IPS-20b (cell line): Measurements from ENCODE around the gene TSTD1.

Source experiments
- H3K27ac ChIP-seq: one replicate; pipeline ENCODE4 v1.5.1; 2013; ENCODE audit warnings: low read length
- H3K27me3 ChIP-seq: 2 replicates; pipeline ENCODE4 v1.6.1; 2013; ENCODE audit warnings: mild to moderate bottlenecking, low read length, inconsistent platforms; ENCODE audit not compliant: insufficient read depth
- H3K36me3 ChIP-seq: 2 replicates; pipeline ENCODE4 v1.6.1; 2013; ENCODE audit warnings: low read depth, mild to moderate bottlenecking, inconsistent platforms, low read length, moderate library complexity; ENCODE audit not compliant: insufficient read depth
- H3K4me1 ChIP-seq: 2 replicates; pipeline ENCODE4 v1.6.1; 2013; ENCODE audit warnings: mild to moderate bottlenecking, control low read depth, inconsistent platforms, low read length, moderate library complexity; ENCODE audit not compliant: insufficient read depth
- H3K4me3 ChIP-seq: 2 replicates; pipeline ENCODE4 v1.5.1; 2013; ENCODE audit warnings: mild to moderate bottlenecking, low read length, inconsistent platforms
- H3K9ac ChIP-seq: 2 replicates; pipeline ENCODE4 v1.6.1; 2013; ENCODE audit warnings: low read depth, mild to moderate bottlenecking, inconsistent platforms, low read length, moderate library complexity
- H3K9me3 ChIP-seq: 2 replicates; pipeline ENCODE4 v1.6.1; 2013; ENCODE audit warnings: mild to moderate bottlenecking, low read depth, low read length, inconsistent platforms; ENCODE audit not compliant: insufficient read depth

Gene TSTD1

DNA sequence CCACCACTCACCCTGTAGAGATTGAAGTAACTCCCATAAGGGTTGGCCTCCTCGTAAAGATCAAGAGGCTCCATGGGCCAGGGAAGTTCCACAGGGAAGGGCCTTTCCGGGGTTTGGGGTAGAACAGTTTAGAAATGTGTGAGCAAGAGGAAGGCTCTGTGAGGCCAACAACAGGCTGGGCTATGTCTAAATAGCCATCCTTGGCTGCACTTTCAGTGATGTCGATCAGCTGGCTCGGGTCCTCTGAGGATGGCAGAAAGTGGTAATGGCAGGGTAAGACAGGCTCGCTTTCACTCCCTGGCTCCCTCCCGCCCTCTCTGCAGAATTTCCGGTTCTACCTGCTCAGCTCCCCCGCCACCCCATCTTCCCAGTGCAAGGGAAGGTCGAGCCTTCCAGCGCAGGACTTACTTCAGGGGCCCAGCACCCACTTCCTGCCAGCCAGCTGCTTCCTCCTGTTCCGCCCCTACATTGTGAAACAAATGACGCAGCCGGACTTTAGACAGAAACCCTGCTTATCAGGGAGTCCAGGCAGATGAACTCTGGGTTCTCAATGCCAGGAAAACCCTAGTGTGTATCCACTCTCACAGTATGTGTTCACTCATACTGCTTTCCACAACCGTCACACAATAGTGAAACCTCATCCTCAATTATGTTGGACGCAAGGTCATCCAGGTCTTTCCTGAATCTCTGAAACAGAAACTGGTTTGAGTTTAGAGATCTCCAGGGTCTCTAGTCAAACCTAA is 25.1 kb downstream of the TSTD1 start:
- no peaks in the 10 kb centered on the region for H3K9me3 ChIP-seq
- H3K27me3 ChIP-seq = no peaks in the 10 kb centered on the region
- H3K9ac ChIP-seq = no peak overlapping the region; the same call in 1 of the 2 replicates
- peak overlapping the region; percentile 28; the same call in 1 of the 2 replicates for H3K4me3 ChIP-seq
- H3K4me1 ChIP-seq = peaks cover 32% of the 10 kb centered on the region
- peak overlapping the region; percentile 35 for H3K27ac ChIP-seq
- peaks cover 23% of the 10 kb centered on the region for H3K36me3 ChIP-seq

DNA sequence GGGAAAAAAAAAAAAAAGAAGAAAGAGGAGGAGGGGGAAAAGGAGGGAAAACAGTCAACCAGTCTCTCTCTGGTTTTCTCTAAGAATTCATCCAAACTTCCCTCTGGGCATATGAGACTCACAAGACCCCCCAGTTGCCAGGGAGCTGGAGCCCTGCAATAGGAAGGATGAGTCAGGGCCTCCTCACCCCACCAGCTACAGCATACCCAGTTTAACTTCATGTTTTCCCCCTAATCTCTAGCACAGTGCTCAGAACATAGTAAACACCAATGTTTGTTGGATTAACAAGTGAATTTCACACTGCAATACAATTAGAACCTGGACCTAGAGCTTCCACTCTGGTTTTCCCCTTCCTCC is 25.7 kb downstream of the TSTD1 start:
- H3K27ac ChIP-seq = peak overlapping the region; percentile 35
- no peaks in the 10 kb centered on the region for H3K27me3 ChIP-seq
- H3K9ac ChIP-seq = no peak overlapping the region; the same call in 1 of the 2 replicates
- H3K36me3 ChIP-seq = peaks cover 27% of the 10 kb centered on the region
- H3K4me3 ChIP-seq = no peak overlapping the region
- H3K4me1 ChIP-seq = peaks cover 26% of the 10 kb centered on the region
- H3K9me3 ChIP-seq = no peaks in the 10 kb centered on the region

DNA sequence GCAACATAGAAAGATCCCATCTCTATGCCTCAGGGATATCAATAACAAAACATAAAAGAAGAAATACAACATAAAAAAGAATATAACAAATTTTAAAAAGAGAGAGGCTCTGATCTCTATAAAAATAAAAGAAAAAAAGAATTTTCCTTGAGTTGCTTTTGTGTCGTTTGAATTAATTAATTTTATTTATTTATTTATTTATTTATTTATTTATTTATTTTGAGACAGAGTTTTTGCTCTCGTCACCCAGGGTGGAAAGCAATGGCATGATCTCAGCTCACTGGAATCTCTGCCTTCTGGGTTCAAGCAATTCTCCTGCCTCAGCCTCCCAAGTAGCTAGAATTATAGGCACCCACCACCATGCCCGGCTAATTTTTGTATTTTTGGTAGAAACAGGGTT is 26.3 kb downstream of the TSTD1 start:
- no peaks in the 10 kb centered on the region for H3K9me3 ChIP-seq
- H3K27me3 ChIP-seq = no peaks in the 10 kb centered on the region
- peaks cover 20% of the 10 kb centered on the region for H3K4me1 ChIP-seq
- H3K4me3 ChIP-seq = no peak overlapping the region
- H3K27ac ChIP-seq = no peak overlapping the region
- H3K36me3 ChIP-seq = peaks cover 27% of the 10 kb centered on the region; the same call in 1 of the 2 replicates
- H3K9ac ChIP-seq = no peak overlapping the region

DNA sequence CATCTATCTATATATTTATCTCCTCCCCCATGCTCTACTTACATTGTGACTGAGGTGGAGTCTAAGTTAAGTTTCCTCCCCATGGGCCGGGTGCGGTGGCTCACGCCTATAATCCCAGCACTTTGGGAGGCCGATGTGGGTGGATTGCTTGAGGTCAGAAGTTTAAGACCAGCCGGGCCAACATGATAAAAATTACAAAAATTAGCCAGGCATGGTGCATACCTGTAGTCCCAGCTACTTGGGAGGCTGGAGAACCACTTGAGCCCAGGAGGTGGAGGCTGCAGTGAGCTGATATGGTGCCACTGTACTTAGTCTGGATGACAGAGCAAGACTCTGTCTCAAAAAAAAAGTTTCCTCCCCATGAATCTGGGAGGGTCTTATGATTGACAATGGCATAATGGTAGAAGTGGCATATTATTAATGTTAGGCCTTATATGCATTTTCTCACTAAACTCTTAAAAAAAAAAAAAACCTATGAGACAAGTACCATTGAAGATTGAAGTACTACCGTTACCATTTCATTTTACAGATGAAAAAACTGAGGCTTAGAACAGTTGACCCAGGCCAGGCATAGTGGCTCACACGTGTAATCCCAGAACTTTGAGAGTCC is 29.1 kb downstream of the TSTD1 start:
- no peak overlapping the region for H3K4me3 ChIP-seq
- H3K36me3 ChIP-seq = peaks cover 31% of the 10 kb centered on the region; the same call in 1 of the 2 replicates
- no peaks in the 10 kb centered on the region for H3K27me3 ChIP-seq
- peaks cover 17% of the 10 kb centered on the region for H3K4me1 ChIP-seq
- H3K9me3 ChIP-seq = no peaks in the 10 kb centered on the region
- H3K27ac ChIP-seq = no peak overlapping the region
- H3K9ac ChIP-seq = no peak overlapping the region

DNA sequence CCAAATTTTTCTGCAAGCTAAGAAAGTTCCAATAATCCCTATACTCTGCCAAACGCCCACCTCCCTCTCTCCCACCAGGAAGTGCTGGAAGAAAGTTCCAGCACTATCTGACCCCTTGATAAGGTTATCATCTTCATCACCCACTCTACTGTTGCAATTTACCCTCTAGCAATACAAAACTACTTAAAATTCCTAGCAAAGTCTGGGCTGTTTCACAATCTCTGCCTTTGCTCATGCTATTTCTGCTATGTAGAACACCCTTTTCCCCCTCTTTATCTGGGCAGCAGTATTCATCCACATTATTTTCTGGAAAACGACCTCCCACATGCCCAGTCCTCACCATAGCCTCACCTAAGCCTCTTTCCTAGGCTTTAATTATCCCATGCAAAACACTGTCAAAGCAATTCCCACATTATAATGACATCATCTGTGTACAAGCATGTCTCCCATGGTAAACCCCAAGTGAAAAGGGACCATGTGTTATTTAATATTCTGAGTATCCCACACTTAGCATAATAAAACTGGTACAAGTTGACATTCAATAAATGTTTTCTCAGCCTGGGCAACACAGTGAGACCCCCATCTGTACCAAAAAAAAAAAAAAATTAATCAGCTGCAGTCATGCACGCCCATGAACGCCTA is 29.8 kb downstream of the TSTD1 start:
- no peaks in the 10 kb centered on the region for H3K9me3 ChIP-seq
- H3K4me3 ChIP-seq = no peak overlapping the region
- no peak overlapping the region for H3K9ac ChIP-seq
- H3K27ac ChIP-seq = no peak overlapping the region
- no peaks in the 10 kb centered on the region for H3K27me3 ChIP-seq
- peaks cover 31% of the 10 kb centered on the region; the same call in 1 of the 2 replicates for H3K36me3 ChIP-seq
- peaks cover 11% of the 10 kb centered on the region; the same call in 1 of the 2 replicates for H3K4me1 ChIP-seq

DNA sequence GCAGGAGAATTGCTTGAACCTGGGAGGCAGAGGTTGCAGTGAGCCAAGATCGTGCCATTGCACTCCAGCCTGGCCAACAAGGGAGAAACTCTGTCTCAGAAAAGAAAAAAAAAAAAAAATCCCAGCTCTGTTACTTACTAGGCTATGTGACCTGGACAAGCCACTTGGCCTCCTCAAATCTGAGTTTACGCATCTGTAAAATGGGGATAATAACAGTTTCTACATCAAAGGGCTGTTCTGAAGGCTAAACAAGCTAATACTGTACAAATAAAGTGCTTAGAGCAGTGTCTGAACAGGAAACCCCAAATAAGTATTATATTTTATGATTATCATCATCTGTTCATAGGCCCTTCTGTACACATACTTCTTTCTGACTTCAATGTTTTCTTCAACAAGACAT is 31.4 kb downstream of the TSTD1 start:
- H3K4me1 ChIP-seq = no peaks in the 10 kb centered on the region
- H3K9ac ChIP-seq = no peak overlapping the region
- no peaks in the 10 kb centered on the region for H3K9me3 ChIP-seq
- peaks cover 26% of the 10 kb centered on the region; the same call in 1 of the 2 replicates for H3K36me3 ChIP-seq
- H3K27ac ChIP-seq = no peak overlapping the region
- no peak overlapping the region for H3K4me3 ChIP-seq
- H3K27me3 ChIP-seq = no peaks in the 10 kb centered on the region

DNA sequence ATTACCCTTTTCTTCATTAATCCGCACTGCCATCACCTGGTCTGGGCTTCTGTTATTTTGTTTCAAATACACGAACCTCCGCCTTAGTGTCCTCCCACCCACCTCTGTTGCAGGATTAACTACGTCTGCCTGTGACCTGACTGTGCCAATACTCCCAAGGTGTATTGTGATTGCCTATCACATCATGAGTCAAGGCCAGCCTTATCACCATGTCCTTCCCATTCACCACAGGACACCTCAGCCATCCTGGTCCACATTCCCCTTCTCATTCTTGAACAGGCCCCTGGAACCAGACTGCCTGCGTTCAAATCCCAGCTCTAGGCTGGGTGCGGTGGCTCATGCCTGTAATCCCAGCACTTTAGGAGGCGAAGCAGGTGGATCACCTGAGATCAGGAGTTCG is 32.2 kb downstream of the TSTD1 start:
- Histone ChIP-seq H3K27me3 (no peaks in the 10 kb centered on the region), H3K27ac (no peak overlapping the region), H3K4me1 (no peaks in the 10 kb centered on the region), H3K9ac (no peak overlapping the region), H3K4me3 (no peak overlapping the region), H3K36me3 (peaks cover 28% of the 10 kb centered on the region), H3K9me3 (no peaks in the 10 kb centered on the region)

DNA sequence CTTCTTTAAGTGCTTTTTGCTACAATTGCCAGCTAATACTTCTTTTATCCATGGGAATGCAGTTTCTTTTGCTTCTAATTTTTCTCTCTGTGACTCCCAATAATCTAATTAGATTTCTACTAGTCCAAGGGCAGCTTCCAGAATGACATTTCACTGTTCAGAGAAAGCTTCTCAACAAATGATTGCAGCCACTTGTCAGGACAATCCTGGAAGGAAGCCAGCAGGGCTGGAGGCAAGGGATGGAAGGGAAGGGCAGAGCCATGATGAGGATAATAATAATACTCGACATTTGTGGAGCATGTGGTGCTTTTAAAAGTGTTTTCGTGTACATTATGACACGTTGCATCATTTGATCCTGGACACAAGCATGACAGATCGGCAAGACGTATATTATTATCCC is 37.2 kb downstream of the TSTD1 start:
- Histone ChIP-seq H3K4me3 (no peak overlapping the region), H3K36me3 (peaks cover 61% of the 10 kb centered on the region), H3K9ac (no peak overlapping the region), H3K27me3 (no peaks in the 10 kb centered on the region), H3K9me3 (no peaks in the 10 kb centered on the region), H3K27ac (no peak overlapping the region), H3K4me1 (no peaks in the 10 kb centered on the region)

DNA sequence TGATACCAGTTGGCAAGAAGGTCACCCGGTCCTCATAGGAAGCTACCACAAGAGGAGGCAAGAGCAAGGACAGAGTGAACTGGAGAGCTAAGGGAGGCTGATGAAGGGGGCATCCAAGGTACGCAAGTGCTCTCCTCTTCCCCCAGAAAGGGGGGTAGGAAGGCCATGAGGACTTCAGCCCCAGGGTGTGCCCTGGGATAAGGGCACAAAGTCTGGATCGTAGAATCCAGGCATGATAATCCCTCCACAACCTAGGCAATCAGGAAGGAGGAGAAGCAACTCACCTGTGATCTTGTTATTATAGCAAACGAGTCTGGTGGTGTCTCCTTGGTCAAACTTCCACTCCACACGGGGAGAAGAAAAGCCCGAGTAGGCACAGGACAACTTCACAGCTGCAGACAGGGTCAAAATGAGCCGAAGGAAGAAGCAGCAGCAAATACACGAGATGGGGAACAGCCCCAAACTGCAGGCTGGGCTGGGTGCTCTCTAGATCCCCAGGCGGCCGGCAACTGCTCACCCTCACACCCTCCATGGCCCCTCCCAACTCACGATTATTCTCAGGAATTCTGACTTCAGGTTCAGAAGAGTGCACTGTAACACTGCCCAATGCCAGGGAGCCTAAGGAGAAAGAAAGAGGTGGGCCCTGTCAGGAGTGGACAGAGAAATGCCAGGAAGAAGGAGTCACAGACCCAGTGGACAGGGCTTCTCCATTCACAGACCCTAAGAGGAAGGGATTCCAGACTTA is 37.9 kb downstream of the TSTD1 start:
- Histone ChIP-seq H3K36me3 (peaks cover 62% of the 10 kb centered on the region), H3K9ac (no peak overlapping the region), H3K9me3 (no peaks in the 10 kb centered on the region), H3K27me3 (no peaks in the 10 kb centered on the region), H3K4me1 (no peaks in the 10 kb centered on the region), H3K27ac (no peak overlapping the region), H3K4me3 (no peak overlapping the region)

DNA sequence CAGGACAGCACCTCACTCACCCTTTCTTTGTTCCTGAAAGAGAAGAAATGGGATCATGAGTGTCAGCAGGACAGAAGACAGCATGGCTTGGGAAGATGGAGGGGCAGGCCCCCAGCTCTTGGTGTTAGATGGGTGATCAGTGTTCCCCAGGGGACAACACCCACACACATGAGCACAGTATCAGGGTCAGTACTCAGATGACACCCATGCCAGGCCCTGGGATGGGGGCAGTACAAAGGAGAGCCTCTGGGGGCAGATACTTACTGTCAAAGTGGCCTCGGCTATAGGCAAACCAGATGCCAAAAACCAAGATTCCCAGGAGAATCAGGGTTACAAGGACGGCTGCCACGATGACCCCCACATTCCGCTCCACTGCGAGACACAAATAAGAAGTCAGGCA is 39.4 kb downstream of the TSTD1 start:
- Histone ChIP-seq H3K4me3 (no peak overlapping the region), H3K36me3 (peaks cover 66% of the 10 kb centered on the region), H3K9me3 (no peaks in the 10 kb centered on the region), H3K9ac (no peak overlapping the region), H3K4me1 (no peaks in the 10 kb centered on the region), H3K27me3 (no peaks in the 10 kb centered on the region), H3K27ac (no peak overlapping the region)

DNA sequence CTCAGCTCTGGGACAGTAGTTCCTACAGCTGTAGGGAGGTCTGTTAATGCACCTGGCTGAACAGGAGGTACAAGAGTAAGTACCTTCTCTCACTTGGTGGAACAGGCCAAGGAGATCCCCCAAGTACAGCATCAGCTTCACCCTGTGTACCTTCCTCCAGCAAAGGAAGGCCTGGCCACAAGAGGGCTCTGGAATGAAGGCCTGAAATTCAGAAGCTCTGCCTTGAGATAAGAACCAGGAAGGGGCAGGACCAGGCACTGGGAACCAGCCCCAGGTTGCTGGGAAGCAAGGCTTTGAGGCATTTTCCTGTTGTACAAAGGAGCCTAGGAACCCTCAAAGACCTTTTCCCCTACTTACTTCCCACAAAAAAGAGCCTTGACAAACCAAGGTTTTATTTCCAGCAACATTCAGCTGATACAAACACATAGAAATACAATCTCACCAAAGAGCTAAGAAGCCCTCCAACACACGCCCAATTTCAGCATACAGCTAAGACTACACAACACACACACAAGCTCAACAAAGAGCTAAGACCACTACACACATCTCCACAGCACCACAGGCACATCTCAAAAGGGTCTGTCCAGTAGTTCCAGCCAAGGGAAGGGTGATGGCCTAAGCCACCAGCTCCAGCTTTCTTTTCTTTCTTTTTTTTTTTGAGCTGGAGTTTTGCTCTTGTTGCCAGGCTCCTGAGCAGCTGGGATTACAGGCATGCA is 41.3 kb downstream of the TSTD1 start:
- H3K9ac ChIP-seq = no peak overlapping the region
- H3K4me1 ChIP-seq = no peaks in the 10 kb centered on the region
- H3K36me3 ChIP-seq = peaks cover 65% of the 10 kb centered on the region
- H3K27me3 ChIP-seq = no peaks in the 10 kb centered on the region
- no peak overlapping the region for H3K27ac ChIP-seq
- no peak overlapping the region for H3K4me3 ChIP-seq
- H3K9me3 ChIP-seq = no peaks in the 10 kb centered on the region
